Mucosa of descending colon (tissue), 3 donors: ENCODE data around the gene BCORL1. TPM values are rescaled to one million over a fixed set of nuclear protein-coding genes. Genes with fewer than 3 reads are reported as not detected.

Experiments
- ATAC-seq: fragments of 200-7000 bp; cut with Tn5 transposase; one replicate; pipeline ENCODE4 v1.9.1; 2020; ENCODE audit warnings: mild to moderate bottlenecking, moderate library complexity
- DNase-seq, 3 donors: peaks; one replicate each; pipeline ENCODE4 v3.0.0-alpha.2; 2020
- H3K36me3 ChIP-seq: fragments of 200-600 bp; one replicate; pipeline ENCODE4 v1.8.0; 2021; ENCODE audit warnings: low read depth, mild to moderate bottlenecking
- H3K4me1 ChIP-seq: fragments of 200-600 bp; one replicate; pipeline ENCODE4 v1.8.0; 2021; ENCODE audit warnings: low read depth, mild to moderate bottlenecking
- H3K4me3 ChIP-seq: fragments of 200-600 bp; one replicate; pipeline ENCODE4 v1.8.0; 2021; ENCODE audit warnings: mild to moderate bottlenecking
- H3K9me3 ChIP-seq: fragments of 200-600 bp; one replicate; pipeline ENCODE4 v1.8.0; 2021; ENCODE audit warnings: mild to moderate bottlenecking
- intact Hi-C, 2 donors: fragments of 100-400 bp; cut with DNase I in 1 of 2; cut with micrococcal nuclease in 1 of 2; formaldehyde crosslinking; loops; one replicate each; pipeline versions ENCODE4 v1.11.0 to v1.11.1; 2022; cut with DNase I, micrococcal nuclease
- total RNA-seq, 3 donors: library from RNA; stranded (reverse); fragmentation: NEBNext Ultra II Directional in 2 of 3; extraction: Animal tissue kit (Norgen Biotek cat#: 25700) in 2 of 3; gene quantifications; one replicate each; pipeline versions ENCODE4 v1.2.1 to v1.2.4, GENCODE V29; 2021 to 2023
- TF ChIP-seq, protein P1 (sequence below): fragments of 200-600 bp; IDR thresholded peaks from one replicate; pipeline ENCODE4 v1.8.0; 2022; ENCODE audit warnings: antibody characterized with exemption, mild to moderate bottlenecking
- donor health status: DM: no; HTN: no; CAD: no; lungs with moderate emphysema.
- donor health status: DM: no; HTN: no; CAD: no.
- donor health status: DM: no; HTN: yes; CAD: no.

Gene BCORL1
- total RNA-seq, 3 donors from 2014 or later: 7.3 to 24.2 (median 10.0) TPM

DNA sequence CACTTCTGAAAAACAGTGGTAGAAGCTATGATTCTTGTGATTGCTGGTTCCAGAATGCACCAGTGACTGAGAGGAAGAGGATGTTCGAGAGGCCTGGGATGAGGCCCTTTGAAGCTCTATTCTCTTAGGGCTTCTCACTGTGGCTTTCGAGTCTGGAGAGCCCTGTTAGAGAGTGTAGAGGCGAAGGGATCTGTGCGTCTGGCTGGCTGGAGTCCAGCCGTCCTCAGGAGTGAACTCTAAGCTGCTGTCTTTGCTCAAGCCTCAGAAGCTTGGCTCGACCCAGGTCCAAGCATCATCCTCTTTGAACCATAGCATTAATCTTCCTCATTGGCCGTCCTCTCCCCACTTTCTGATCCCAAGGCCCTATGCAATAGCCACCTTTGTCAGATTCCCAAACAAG, 76.2 kb downstream of the BCORL1 start:
- H3K36me3 ChIP-seq: no peaks in the 10 kb centered on the region

DNA sequence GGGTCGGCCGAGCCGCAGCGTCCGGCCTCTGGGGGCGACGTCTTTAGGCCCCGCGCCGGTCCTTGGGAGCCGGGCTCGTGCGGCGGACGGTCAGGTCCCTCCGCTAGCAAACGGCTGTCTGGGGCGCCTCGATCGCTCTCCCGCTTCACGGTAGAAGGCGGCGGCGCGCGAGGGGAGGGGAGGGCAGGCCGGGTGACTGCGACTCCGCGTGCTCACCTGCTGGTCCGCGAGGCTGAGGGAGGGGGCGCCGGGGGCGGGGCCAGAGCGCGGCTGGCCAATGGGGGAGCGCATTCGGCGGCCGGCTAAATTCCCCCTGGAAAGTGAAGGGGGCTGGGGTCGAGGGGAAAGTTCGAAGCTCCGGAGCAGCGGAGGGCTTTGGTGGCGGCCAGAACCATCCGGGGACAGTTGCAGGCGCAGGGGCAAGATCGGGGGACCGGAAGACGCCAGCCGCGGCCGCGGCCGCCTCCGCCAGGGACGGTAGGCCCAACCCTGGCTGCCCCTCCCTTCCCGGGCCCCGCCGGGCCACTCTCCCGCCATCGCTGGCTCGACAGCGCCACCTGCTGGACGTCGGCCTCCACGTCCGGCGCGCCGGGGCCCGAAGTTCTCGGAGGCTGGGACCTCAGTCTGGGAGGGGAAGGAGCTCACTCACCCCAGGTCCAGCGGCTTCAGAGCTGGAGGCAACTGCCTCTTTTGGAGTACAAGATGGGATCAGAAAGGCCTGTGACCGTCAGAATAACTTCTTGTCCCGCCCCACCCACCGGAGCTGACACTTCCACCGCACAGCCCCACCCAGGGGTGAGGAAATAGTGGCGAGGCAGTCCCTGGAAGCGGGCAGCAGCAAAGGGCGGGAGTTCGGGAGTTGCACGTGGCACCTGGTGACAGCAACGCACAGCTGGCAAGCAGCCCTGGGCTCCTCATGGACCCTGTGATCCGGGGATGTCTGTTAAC, 78.0 kb downstream of the BCORL1 start:
- Histone ChIP-seq H3K4me1 (peaks cover 2% of the 10 kb centered on the region), H3K9me3 (no peaks in the 10 kb centered on the region), H3K36me3 (no peaks in the 10 kb centered on the region), H3K4me3 (peak overlapping the region; percentile 9)
- TF ChIP-seq, protein P1, sequence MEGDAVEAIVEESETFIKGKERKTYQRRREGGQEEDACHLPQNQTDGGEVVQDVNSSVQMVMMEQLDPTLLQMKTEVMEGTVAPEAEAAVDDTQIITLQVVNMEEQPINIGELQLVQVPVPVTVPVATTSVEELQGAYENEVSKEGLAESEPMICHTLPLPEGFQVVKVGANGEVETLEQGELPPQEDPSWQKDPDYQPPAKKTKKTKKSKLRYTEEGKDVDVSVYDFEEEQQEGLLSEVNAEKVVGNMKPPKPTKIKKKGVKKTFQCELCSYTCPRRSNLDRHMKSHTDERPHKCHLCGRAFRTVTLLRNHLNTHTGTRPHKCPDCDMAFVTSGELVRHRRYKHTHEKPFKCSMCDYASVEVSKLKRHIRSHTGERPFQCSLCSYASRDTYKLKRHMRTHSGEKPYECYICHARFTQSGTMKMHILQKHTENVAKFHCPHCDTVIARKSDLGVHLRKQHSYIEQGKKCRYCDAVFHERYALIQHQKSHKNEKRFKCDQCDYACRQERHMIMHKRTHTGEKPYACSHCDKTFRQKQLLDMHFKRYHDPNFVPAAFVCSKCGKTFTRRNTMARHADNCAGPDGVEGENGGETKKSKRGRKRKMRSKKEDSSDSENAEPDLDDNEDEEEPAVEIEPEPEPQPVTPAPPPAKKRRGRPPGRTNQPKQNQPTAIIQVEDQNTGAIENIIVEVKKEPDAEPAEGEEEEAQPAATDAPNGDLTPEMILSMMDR: peak; percentile 81
- DNase-seq (peak; percentile 83 to 91 (median 86)), ATAC-seq (peak; percentile 96)
- intact Hi-C loops: no loop called here

More for the DNA sequence above, 76.2 kb downstream of the BCORL1 start:
- no peak overlapping the region for H3K4me3 ChIP-seq
- H3K4me1 ChIP-seq: peaks cover 2% of the 10 kb centered on the region
- H3K9me3 ChIP-seq: no peaks in the 10 kb centered on the region
- TF ChIP-seq, protein P1: no peak
- intact Hi-C loops: loop anchor here in 1 of 2 donors (5.0 kb wide), 1 partner anchor 136 kb away; no protein-coding TSS in a partner anchor
- ATAC-seq (no peak), DNase-seq (no peak)

DNA sequence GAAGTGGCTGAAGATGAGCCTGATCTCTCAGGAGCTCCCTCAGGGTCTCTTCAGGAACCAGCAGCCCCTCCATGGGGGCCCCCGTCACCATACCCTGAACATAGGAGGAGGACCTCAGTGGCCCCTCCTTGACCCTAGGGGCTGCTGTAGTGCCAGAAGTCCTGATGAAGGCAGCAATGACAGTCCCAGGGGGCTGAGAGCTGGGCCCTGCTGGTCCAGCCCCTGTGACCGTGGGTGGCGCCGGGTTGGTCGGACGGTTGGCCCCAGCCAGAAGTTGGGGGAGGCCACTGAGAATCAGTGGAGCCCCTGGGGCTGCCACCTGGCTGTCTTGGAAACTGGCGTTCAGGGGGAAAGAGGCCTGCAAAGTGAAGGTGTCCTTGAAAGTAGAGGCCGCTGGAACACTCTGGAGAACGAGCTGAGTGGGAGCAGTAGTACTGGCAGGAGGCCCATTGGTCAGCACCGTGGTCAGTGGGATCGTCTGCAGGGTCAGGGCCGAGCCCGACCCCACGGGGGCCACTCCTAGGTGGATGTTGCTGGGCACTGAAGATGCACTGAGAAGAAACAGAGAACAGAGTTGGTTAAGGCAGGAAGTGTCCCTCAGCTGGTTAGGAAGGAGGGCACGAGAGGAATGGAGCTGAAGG, 84.7 kb downstream of the BCORL1 start:
- intact Hi-C loops: no loop called here
- DNase-seq: no peak
- no peaks in the 10 kb centered on the region for H3K4me1 ChIP-seq
- H3K9me3 ChIP-seq: no peaks in the 10 kb centered on the region
- no peak for ATAC-seq
- TF ChIP-seq, protein P1: no peak
- H3K36me3 ChIP-seq: no peaks in the 10 kb centered on the region
- no peak overlapping the region for H3K4me3 ChIP-seq

DNA sequence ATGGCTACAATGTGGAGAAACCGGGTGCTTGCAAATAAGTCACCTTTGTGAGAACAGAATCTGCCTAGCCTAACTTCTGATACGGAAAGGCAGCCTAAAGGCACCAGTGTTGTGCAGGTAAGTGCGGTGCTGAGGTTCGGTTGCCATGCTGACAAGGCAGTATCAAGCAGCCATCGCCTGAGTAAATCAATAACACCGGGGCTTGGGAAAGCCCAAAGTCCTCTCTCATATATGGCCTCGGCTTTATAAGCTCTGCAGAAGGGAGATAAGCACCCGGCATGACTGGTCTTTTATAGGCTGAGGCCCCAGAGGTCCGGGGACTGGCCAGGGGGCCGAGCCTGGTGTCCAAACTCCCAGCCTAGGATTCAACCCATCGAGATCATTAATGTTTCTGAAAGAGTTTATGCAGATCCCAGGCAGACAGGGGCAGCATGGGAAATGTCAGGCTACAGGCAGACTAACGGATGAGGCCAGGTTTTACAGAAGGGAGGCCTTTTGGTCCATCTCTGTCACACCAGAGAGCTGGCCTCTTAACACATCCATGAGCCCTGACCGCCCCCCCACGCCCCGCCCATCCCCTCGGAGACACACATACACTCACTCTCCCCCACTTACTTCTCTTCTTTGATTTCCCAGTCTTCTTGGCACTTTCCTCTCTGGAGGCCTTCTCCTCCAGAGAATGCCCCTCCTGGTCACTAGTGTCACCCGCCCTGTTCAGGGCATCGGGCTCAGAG, 89.3 kb downstream of the BCORL1 start:
- ATAC-seq (peak; percentile 94), DNase-seq (peak; percentile 49 to 70 (median 61))
- Histone ChIP-seq H3K4me1 (peaks cover 4% of the 10 kb centered on the region), H3K36me3 (no peaks in the 10 kb centered on the region), H3K4me3 (no peak overlapping the region), H3K9me3 (no peaks in the 10 kb centered on the region)
- intact Hi-C loops: loop anchor here in 1 of 2 donors (10.0 kb wide), 1 partner anchor 123 kb away; no protein-coding TSS in a partner anchor
- TF ChIP-seq, protein P1: no peak

DNA sequence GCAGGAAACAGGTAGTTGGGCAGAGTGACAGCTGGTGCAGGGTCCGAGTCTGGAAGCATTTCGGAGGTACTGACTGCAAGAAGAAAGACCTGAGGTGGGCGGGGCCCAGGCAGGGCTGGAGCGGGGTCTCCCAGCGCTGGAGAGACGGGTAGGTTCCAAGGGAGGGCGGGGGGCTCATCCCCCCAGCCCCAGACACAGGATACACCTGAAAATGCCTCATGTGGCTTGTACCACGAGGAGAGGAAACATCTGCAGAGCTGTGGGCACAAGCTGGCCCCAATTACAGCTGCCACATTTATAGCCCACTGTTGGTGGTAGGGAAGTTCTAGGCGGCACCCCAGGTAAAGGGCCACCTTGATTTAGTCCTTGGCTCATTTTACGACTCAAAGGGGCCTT, 89.9 kb downstream of the BCORL1 start:
- Histone ChIP-seq H3K4me3 (no peak overlapping the region), H3K4me1 (peaks cover 4% of the 10 kb centered on the region), H3K9me3 (no peaks in the 10 kb centered on the region), H3K36me3 (no peaks in the 10 kb centered on the region)
- ATAC-seq (no peak), DNase-seq (peak in 1 of 3 donors; percentile 54)
- TF ChIP-seq, protein P1: no peak
- intact Hi-C loops: loop anchor here in 1 of 2 donors (10.0 kb wide), 1 partner anchor 122 kb away; no protein-coding TSS in a partner anchor
